ENCODE measurements around the gene LYSMD3.
"Not testable (repeated sequence)": the region's sequence is repeated elsewhere in the genome, so short reads cannot be mapped to it uniquely, and the experiment has no call there.

LYSMD3 gene

GRCh38 chr5:90529194-90529938 lies at the start of gene LYSMD3:
Gene LYSMD3, minus strand, starts transcription at chr5:90529584. Its CDS starts 4,295 bp downstream, at chr5:90525289.
- peak within 1 kb of the TSS; percentile 88 for H3K4me3 ChIP-seq (replicated peaks; ENCODE audit: low read depth, low read length)
- DNase-seq (ENCODE audit: low read depth): peak; percentile 98
- TF ChIP-seq, protein P1, sequence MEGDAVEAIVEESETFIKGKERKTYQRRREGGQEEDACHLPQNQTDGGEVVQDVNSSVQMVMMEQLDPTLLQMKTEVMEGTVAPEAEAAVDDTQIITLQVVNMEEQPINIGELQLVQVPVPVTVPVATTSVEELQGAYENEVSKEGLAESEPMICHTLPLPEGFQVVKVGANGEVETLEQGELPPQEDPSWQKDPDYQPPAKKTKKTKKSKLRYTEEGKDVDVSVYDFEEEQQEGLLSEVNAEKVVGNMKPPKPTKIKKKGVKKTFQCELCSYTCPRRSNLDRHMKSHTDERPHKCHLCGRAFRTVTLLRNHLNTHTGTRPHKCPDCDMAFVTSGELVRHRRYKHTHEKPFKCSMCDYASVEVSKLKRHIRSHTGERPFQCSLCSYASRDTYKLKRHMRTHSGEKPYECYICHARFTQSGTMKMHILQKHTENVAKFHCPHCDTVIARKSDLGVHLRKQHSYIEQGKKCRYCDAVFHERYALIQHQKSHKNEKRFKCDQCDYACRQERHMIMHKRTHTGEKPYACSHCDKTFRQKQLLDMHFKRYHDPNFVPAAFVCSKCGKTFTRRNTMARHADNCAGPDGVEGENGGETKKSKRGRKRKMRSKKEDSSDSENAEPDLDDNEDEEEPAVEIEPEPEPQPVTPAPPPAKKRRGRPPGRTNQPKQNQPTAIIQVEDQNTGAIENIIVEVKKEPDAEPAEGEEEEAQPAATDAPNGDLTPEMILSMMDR (IDR thresholded peaks at IDR 0.05; ENCODE audit: low read length, missing control alignments): no peak

DNA sequence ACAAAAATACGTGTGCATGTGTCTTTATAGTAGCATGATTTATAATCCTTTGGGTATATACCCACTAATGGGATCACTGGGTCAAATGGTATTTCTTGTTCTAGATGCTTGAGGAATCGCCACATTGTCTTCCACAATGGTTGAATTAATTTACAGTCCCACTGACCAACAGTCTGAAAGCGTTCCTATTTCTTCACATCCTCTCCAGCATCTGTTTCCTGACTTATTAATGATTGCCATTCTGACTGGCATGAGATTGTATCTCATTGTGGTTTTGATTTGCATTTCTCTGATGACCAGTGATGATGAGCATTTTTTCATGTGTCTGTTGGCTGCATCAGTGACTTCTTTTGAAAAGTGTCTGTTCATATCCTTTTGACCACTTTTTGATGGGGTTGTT lies 47.2 kb upstream of the LYSMD3 start:
- not testable (repeated sequence) for H3K4me3 ChIP-seq (replicated peaks; ENCODE audit: low read depth, low read length); DNase-seq (ENCODE audit: low read depth)

DNA sequence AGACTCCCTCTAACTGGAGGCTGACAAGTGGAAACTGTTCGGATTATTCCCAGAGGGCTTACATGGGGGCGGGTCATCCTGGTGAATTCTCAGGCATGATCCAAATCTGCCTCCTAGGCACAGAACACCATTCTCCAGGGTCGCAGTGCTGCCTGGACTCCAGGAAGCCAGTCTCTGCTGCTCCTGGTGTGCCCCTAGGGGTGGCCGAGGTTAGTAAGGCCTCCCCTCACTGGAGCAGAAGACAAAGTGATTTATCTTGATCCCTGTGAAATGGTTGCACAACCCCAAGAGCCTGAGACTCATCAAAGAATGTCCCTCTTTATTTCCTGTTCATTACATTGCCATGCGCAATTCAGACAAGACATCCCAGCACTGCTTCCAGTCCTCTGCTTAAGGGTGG lies 46.3 kb upstream of the LYSMD3 start:
- TF ChIP-seq, protein P1 (IDR thresholded peaks at IDR 0.05; ENCODE audit: low read length, missing control alignments): no peak
- no peak overlapping the region for H3K4me3 ChIP-seq (replicated peaks; ENCODE audit: low read depth, low read length)
- DNase-seq (ENCODE audit: low read depth): no peak

- no peak for DNase-seq (ENCODE audit: low read depth)
- TF ChIP-seq, protein P1 (IDR thresholded peaks at IDR 0.05; ENCODE audit: low read length, missing control alignments): no peak
- no peak overlapping the region for H3K4me3 ChIP-seq (replicated peaks; ENCODE audit: low read depth, low read length)
Measured at GRCh38 chr5:90571147-90571773, 41.9 kb upstream of the LYSMD3 start.

DNA sequence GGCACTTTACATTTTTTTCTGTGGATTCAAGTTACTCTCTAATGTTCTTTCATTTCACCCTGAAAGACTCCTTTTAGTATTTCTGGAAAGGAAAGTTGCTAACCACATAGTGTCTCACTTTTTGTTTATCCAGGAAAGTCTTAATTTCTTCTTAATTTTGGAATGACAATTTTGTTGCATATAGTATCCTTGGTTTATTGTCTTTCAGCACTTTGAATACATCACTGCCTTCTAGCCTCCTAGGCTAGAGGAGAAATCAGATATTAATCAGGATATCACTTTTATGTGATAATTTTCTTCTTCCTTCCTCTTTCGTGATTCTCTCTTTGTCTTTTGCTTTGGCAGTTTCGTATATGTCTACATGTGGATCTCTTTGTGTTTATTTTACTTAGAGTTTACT lies 40.6 kb upstream of the LYSMD3 start:
- TF ChIP-seq, protein P1 (IDR thresholded peaks at IDR 0.05; ENCODE audit: low read length, missing control alignments): no peak
- DNase-seq (ENCODE audit: low read depth): no peak
- H3K4me3 ChIP-seq (replicated peaks; ENCODE audit: low read depth, low read length): no peak overlapping the region

- TF ChIP-seq, protein P1 (IDR thresholded peaks at IDR 0.05; ENCODE audit: low read length, missing control alignments): no peak
- no peak overlapping the region for H3K4me3 ChIP-seq (replicated peaks; ENCODE audit: low read depth, low read length)
- no peak for DNase-seq (ENCODE audit: low read depth)
Measured at GRCh38 chr5:90569084-90569483, 39.7 kb upstream of the LYSMD3 start.

DNA sequence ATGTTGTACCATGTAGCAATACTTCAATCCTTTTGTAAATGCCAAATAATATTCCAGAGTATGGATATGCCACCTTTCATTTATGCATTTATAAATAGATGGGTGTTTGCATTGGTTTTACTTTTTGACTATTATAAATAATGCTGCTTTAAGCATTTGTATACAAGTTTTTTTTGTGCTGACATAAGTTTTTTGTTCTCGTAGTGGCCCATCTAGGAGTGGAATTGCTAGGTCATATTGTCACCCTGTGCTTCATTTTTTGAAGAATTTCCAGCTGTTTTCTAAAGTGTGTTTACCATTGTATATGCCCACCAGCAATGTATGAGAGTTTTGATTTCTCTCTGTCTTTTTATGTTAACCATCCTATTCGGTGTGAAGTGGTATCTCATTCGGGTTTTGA lies 36.1 kb upstream of the LYSMD3 start:
- H3K4me3 ChIP-seq (replicated peaks; ENCODE audit: low read depth, low read length): no peak overlapping the region
- no peak for DNase-seq (ENCODE audit: low read depth)
- TF ChIP-seq, protein P1 (IDR thresholded peaks at IDR 0.05; ENCODE audit: low read length, missing control alignments): no peak

Measured in fibroblast of pulmonary artery (primary cell).